Measurements from ENCODE around the gene OR7A5.
A peak's percentile ranks its signal among the peaks of the same experiment; 100 is the strongest.
"Not testable (repeated sequence)": the region's sequence is repeated elsewhere in the genome, so short reads cannot be mapped to it uniquely, and the experiment has no call there.

OR7A5 gene

GRCh38 chr19:14785102-14785793 lies 49.7 kb downstream of the OR7A5 start:
- peak in 2 of 10 donors; percentile 20 to 86 for DNase-seq
- intact Hi-C loops (cut with DNase I), result loop anchor here (10.0 kb wide), 1 partner anchor 110 kb away; no protein-coding TSS in a partner anchor

- intact Hi-C loops (cut with DNase I), result loop anchor here (10.0 kb wide), 1 partner anchor 110 kb away; no protein-coding TSS in a partner anchor
- DNase-seq, result peak in 5 of 10 donors; percentile 20 to 86 (median 37)
Observed at GRCh38 chr19:14784730-14785101, 50.3 kb downstream of the OR7A5 start.

GRCh38 chr19:14783410-14783998 lies 51.5 kb downstream of the OR7A5 start:
- peak in 1 of 10 donors; percentile 18 for DNase-seq
- intact Hi-C loops (cut with DNase I), result loop anchor here (10.0 kb wide), 1 partner anchor 111 kb away; no protein-coding TSS in a partner anchor

GRCh38 chr19:14782626-14783409 lies 52.2 kb downstream of the OR7A5 start:
- intact Hi-C loops (cut with DNase I), result loop anchor here (10.0 kb wide), 1 partner anchor 112 kb away; no protein-coding TSS in a partner anchor
- DNase-seq, result peak in 1 of 10 donors; percentile 14

- peak in 1 of 10 donors; percentile 75 for DNase-seq
- intact Hi-C loops (cut with DNase I), result loop anchor here (10.0 kb wide), 1 partner anchor 113 kb away; no protein-coding TSS in a partner anchor
Observed at GRCh38 chr19:14781713-14782536, 53.1 kb downstream of the OR7A5 start.

- intact Hi-C loops (cut with DNase I), result loop anchor here (10.0 kb wide), 1 partner anchor 114 kb away; no protein-coding TSS in a partner anchor
- DNase-seq, result peak in 1 of 10 donors; percentile 25
Observed at GRCh38 chr19:14780622-14781225, 54.3 kb downstream of the OR7A5 start.

GRCh38 chr19:14779151-14779550 lies 55.8 kb downstream of the OR7A5 start:
- intact Hi-C loops (cut with DNase I), result no loop called here
- DNase-seq, result no peak

GRCh38 chr19:14778110-14778845 lies 56.7 kb downstream of the OR7A5 start, which contains the start of gene ADGRE2:
TSS of gene ADGRE2 (minus strand) at chr19:14778560. CDS start at chr19:14776756, 1,804 bp downstream.
- peak in 1 of 10 donors; percentile 22 for DNase-seq
- intact Hi-C loops (cut with DNase I), result not testable (repeated sequence)

- intact Hi-C loops (cut with DNase I); DNase-seq: not testable (repeated sequence)
Observed at GRCh38 chr19:14777645-14778044, 57.3 kb downstream of the OR7A5 start.
